ENCODE data around the gene RRM2. TPM values are rescaled to one million over a fixed set of nuclear protein-coding genes. Genes with fewer than 3 reads are reported as not detected.

RRM2 gene
- total RNA-seq, 1 experiment from 2014 or later: 129 TPM

- TF ChIP-seq, protein P1, sequence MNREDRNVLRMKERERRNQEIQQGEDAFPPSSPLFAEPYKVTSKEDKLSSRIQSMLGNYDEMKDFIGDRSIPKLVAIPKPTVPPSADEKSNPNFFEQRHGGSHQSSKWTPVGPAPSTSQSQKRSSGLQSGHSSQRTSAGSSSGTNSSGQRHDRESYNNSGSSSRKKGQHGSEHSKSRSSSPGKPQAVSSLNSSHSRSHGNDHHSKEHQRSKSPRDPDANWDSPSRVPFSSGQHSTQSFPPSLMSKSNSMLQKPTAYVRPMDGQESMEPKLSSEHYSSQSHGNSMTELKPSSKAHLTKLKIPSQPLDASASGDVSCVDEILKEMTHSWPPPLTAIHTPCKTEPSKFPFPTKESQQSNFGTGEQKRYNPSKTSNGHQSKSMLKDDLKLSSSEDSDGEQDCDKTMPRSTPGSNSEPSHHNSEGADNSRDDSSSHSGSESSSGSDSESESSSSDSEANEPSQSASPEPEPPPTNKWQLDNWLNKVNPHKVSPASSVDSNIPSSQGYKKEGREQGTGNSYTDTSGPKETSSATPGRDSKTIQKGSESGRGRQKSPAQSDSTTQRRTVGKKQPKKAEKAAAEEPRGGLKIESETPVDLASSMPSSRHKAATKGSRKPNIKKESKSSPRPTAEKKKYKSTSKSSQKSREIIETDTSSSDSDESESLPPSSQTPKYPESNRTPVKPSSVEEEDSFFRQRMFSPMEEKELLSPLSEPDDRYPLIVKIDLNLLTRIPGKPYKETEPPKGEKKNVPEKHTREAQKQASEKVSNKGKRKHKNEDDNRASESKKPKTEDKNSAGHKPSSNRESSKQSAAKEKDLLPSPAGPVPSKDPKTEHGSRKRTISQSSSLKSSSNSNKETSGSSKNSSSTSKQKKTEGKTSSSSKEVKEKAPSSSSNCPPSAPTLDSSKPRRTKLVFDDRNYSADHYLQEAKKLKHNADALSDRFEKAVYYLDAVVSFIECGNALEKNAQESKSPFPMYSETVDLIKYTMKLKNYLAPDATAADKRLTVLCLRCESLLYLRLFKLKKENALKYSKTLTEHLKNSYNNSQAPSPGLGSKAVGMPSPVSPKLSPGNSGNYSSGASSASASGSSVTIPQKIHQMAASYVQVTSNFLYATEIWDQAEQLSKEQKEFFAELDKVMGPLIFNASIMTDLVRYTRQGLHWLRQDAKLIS (CRISPR knock-in tag; IDR thresholded peaks at IDR 0.05; ENCODE audit: borderline replicate concordance): no peak
Measured at GRCh38 chr2:10178751-10179150, 56.2 kb downstream of the RRM2 start (continued).

DNA sequence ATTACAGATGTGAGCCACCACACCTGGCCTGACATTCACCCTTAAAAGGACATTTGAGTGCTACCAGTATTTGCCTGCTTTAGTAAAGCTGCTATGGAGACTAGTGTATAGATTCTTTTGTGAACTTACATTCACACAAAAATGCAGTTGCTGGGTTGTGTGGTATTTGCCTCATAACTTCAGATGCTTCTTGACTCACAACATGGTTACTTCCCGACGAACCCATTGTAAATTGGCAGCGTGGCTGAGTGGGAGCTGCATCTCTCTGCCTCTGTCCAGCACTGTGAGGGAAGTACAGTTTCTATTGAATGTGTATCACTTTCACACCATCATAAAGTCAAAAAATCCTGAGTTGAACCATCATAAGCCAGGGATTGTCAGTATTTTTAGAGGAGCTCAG, 56.9 kb downstream of the RRM2 start:
- peaks cover 7% of the 10 kb centered on the region for H3K9me3 Mint-ChIP-seq
- no peak for ATAC-seq
- H3K27me3 Mint-ChIP-seq (ENCODE audit: low read depth): no peaks in the 10 kb centered on the region
- H3K4me3 Mint-ChIP-seq: no peak overlapping the region
- no peak overlapping the region for H3K27ac Mint-ChIP-seq
- H3K36me3 Mint-ChIP-seq: peaks cover 6% of the 10 kb centered on the region; the same call in 1 of the 2 replicates
- no peak for TF ChIP-seq TCF7 (CRISPR knock-in tag; IDR thresholded peaks at IDR 0.05; ENCODE audit: low read depth)
- TF ChIP-seq FOXK1 (CRISPR knock-in tag; IDR thresholded peaks at IDR 0.05): no peak
- no peak for TF ChIP-seq TEAD4 (CRISPR knock-in tag; IDR thresholded peaks at IDR 0.05)
- no peak for TF ChIP-seq CREM (CRISPR knock-in tag; IDR thresholded peaks at IDR 0.05)
- no peak for TF ChIP-seq NFE2L1 (CRISPR knock-in tag; IDR thresholded peaks at IDR 0.05)
- no peak for TF ChIP-seq CREB1 (CRISPR knock-in tag; IDR thresholded peaks at IDR 0.05)
- TF ChIP-seq SMAD4 (CRISPR knock-in tag; IDR thresholded peaks at IDR 0.05): no peak
- TF ChIP-seq EMX1 (CRISPR knock-in tag; IDR thresholded peaks at IDR 0.05): no peak
- TF ChIP-seq, protein P2, sequence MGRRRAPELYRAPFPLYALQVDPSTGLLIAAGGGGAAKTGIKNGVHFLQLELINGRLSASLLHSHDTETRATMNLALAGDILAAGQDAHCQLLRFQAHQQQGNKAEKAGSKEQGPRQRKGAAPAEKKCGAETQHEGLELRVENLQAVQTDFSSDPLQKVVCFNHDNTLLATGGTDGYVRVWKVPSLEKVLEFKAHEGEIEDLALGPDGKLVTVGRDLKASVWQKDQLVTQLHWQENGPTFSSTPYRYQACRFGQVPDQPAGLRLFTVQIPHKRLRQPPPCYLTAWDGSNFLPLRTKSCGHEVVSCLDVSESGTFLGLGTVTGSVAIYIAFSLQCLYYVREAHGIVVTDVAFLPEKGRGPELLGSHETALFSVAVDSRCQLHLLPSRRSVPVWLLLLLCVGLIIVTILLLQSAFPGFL (CRISPR knock-in tag; IDR thresholded peaks at IDR 0.05; ENCODE audit: borderline replicate concordance): no peak
- no peak for TF ChIP-seq ZNF317 (CRISPR knock-in tag; IDR thresholded peaks at IDR 0.05; ENCODE audit: borderline replicate concordance, low read depth)
- no peak for TF ChIP-seq ETV6 (CRISPR knock-in tag; IDR thresholded peaks at IDR 0.05)
- TF ChIP-seq ZNF121 (CRISPR knock-in tag; IDR thresholded peaks at IDR 0.05): no peak
- TF ChIP-seq ZNF263 (CRISPR knock-in tag; IDR thresholded peaks at IDR 0.05; ENCODE audit: low read depth): no peak
- TF ChIP-seq GTF2I (CRISPR knock-in tag; conservative IDR thresholded peaks at IDR 0.05): no peak
- TF ChIP-seq OVOL2 (CRISPR knock-in tag; IDR thresholded peaks at IDR 0.05; ENCODE audit: borderline replicate concordance): no peak
- DNase-seq (ENCODE audit: low spot score): no peak
- no peaks in the 10 kb centered on the region for H3K4me1 Mint-ChIP-seq
- ChIA-PET CTCF (interaction anchor here (0.7 to 1.4 kb wide), 3 partner anchors 16 to 256 kb away, joined by 3 to 4 read pairs (median 3); no protein-coding TSS in a partner anchor), POLR2A (no interaction called here)

GRCh38 chr2:10180229-10180628, 57.7 kb downstream of the RRM2 start:
- Mint-ChIP-seq H3K9me3 (peaks cover 7% of the 10 kb centered on the region), H3K27ac (no peak overlapping the region), H3K4me3 (no peak overlapping the region), H3K36me3 (peaks cover 6% of the 10 kb centered on the region; the same call in 1 of the 2 replicates), H3K4me1 (no peaks in the 10 kb centered on the region), H3K27me3 (ENCODE audit: low read depth) (no peaks in the 10 kb centered on the region)
- no peak for ATAC-seq
- ChIA-PET POLR2A (no interaction called here), CTCF (interaction anchor here (0.7 to 1.4 kb wide), 3 partner anchors 17 to 255 kb away, joined by 3 to 4 read pairs (median 3); no protein-coding TSS in a partner anchor)
- DNase-seq (ENCODE audit: low spot score): no peak
- TF ChIP-seq, protein P1 (CRISPR knock-in tag; IDR thresholded peaks at IDR 0.05; ENCODE audit: borderline replicate concordance): no peak
- TF ChIP-seq NR2C2 (CRISPR knock-in tag; IDR thresholded peaks at IDR 0.05): no peak
- no peak for TF ChIP-seq ZBTB43 (CRISPR knock-in tag; IDR thresholded peaks at IDR 0.05)
- TF ChIP-seq USF2 (CRISPR knock-in tag; IDR thresholded peaks at IDR 0.05): no peak
- no peak for TF ChIP-seq CTCF (IDR thresholded peaks at IDR 0.05)
- TF ChIP-seq ZNF138 (CRISPR knock-in tag; conservative IDR thresholded peaks at IDR 0.05): no peak

All from WTC11 (cell line).